ENCODE measurements around the gene FAM170B. TPM values are rescaled to one million over a fixed set of nuclear protein-coding genes. Genes with fewer than 3 reads are reported as not detected.

Gene FAM170B
- total RNA-seq = not detected in 2 replicates

DNA sequence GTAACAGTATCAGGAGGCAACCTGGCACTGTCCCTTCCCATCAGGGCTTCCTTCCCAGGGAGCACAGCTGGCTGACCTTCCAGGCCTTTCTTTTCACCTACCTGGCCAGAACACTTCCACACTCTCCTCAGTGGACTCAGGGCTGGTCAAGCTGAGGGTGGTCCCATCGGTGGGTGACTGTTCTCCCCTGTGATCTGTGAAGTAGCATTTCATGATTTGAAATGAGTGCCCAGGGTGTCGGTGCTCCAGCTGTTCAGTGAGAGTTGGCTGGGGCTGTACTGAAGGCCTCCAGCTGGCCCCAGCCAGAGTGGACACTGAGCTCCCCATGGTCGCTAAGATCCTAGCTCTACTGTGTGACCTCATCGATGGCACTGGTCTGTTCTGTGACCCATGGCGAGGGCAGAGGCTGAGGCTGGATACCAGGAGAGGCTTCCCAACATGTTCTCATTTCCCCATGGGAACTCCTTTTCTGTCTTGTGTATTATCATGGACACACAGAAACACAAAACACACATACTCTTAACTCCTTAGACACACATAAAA is at the start of gene FAM170B:
Gene FAM170B, minus strand, starts transcription at position 316 of the 543 bp plus-strand sequence. Its CDS starts 103 bp downstream, at position 213.
- no peak within 1 kb of the TSS for H3K4me3 ChIP-seq (ENCODE audit: low read depth, low read length)
- no peaks in the 10 kb centered on the region for H3K36me3 ChIP-seq (ENCODE audit: control insufficient read depth, insufficient read depth, low read length)
- FAIRE-seq (no peak), DNase-seq (ENCODE audit: low read depth) (no peak)
- H3K27me3 ChIP-seq (ENCODE audit: control insufficient read depth, insufficient read depth, low read length) = no peaks in the 10 kb centered on the region
- TF ChIP-seq, protein P1, sequence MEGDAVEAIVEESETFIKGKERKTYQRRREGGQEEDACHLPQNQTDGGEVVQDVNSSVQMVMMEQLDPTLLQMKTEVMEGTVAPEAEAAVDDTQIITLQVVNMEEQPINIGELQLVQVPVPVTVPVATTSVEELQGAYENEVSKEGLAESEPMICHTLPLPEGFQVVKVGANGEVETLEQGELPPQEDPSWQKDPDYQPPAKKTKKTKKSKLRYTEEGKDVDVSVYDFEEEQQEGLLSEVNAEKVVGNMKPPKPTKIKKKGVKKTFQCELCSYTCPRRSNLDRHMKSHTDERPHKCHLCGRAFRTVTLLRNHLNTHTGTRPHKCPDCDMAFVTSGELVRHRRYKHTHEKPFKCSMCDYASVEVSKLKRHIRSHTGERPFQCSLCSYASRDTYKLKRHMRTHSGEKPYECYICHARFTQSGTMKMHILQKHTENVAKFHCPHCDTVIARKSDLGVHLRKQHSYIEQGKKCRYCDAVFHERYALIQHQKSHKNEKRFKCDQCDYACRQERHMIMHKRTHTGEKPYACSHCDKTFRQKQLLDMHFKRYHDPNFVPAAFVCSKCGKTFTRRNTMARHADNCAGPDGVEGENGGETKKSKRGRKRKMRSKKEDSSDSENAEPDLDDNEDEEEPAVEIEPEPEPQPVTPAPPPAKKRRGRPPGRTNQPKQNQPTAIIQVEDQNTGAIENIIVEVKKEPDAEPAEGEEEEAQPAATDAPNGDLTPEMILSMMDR (IDR thresholded peaks at IDR 0.05; ENCODE audit: insufficient read depth, low read length, severe bottlenecking) = no peak

DNA sequence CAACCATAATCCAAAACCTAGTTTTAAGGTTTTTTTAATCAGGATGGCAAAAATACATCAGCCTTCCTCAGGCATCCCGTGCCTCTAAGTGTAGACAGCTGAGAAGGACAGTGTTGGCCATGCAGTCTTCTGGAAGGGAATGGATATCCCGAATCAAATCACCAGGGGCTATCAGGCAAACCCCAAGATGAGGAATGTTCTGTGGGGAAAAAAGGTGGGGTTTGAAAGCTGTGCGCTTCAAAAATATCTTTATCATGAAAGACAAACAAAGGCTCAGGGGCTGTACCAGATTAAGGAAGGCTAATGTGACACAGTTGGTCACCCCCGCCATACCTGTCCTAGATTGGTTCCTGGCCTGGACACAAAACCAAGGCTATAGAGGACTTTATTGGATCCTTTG is 49.0 kb upstream of the FAM170B start:
- no peak overlapping the region for H3K4me3 ChIP-seq (ENCODE audit: low read depth, low read length)
- TF ChIP-seq, protein P1 (IDR thresholded peaks at IDR 0.05; ENCODE audit: insufficient read depth, low read length, severe bottlenecking) = no peak
- no peaks in the 10 kb centered on the region for H3K27me3 ChIP-seq (ENCODE audit: control insufficient read depth, insufficient read depth, low read length)
- DNase-seq (ENCODE audit: low read depth) (no peak), FAIRE-seq (no peak)
- no peaks in the 10 kb centered on the region for H3K36me3 ChIP-seq (ENCODE audit: control insufficient read depth, insufficient read depth, low read length)

DNA sequence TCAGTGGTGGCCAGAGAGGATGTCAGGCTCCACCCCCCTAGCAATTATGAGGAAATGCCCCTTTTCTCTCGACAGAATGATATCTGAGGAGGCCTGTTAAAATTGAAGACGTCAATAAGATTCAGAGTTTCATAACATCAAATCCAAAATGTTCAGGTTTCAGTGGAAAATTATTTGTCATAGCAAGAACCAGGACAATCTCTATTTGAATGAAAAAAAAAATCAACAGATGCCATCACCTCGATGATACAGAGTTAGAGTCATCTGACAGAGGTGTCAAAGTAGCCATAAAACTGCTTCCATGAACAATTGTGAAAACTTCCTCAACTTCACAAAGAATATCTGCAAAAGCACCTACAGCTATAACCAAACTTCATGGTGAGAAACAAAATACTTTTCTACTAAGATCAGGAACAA is 46.6 kb upstream of the FAM170B start:
- DNase-seq (ENCODE audit: low read depth) (no peak), FAIRE-seq (no peak)
- H3K36me3 ChIP-seq (ENCODE audit: control insufficient read depth, insufficient read depth, low read length) = no peaks in the 10 kb centered on the region
- TF ChIP-seq, protein P1 (IDR thresholded peaks at IDR 0.05; ENCODE audit: insufficient read depth, low read length, severe bottlenecking) = no peak
- H3K4me3 ChIP-seq (ENCODE audit: low read depth, low read length) = no peak overlapping the region
- no peaks in the 10 kb centered on the region for H3K27me3 ChIP-seq (ENCODE audit: control insufficient read depth, insufficient read depth, low read length)

DNA sequence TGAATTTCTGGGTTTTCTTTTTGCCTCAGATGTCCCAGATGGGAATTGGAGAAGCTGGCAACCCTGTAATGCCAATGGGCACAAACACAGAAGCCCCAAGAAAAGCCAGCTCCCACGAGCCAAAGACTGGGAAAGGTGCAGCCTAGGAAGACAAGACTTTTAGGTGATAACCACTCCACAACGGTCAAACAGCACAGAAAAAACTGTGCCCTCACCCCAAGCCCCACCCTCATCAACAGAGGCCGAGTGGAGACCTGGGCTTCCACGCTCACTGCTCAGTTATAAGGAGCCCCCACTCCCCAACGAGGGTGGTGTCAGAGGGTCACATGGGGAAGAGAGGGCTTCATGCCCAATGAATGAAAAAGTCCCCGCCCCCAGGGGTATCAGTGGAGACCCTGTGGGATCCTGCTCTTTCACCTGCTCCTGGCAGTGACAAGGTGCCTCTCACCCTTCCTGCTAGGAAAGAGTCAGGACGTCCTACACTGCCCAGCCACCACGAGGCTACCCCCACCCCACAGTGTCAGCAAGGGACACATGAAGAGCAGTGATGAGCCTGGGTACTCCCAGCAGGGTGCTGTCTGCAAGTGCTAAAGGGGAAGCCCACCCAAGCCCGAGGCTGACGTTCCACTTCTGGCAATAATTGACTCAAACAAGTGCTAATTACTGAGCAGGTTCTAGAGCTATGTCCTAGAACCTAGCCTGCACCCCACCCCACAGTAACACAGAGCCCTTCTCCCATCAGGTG is 46.0 kb upstream of the FAM170B start:
- H3K27me3 ChIP-seq (ENCODE audit: control insufficient read depth, insufficient read depth, low read length) = no peaks in the 10 kb centered on the region
- H3K36me3 ChIP-seq (ENCODE audit: control insufficient read depth, insufficient read depth, low read length) = no peaks in the 10 kb centered on the region
- FAIRE-seq (no peak), DNase-seq (ENCODE audit: low read depth) (no peak)
- TF ChIP-seq, protein P1 (IDR thresholded peaks at IDR 0.05; ENCODE audit: insufficient read depth, low read length, severe bottlenecking) = no peak
- H3K4me3 ChIP-seq (ENCODE audit: low read depth, low read length) = no peak overlapping the region

DNA sequence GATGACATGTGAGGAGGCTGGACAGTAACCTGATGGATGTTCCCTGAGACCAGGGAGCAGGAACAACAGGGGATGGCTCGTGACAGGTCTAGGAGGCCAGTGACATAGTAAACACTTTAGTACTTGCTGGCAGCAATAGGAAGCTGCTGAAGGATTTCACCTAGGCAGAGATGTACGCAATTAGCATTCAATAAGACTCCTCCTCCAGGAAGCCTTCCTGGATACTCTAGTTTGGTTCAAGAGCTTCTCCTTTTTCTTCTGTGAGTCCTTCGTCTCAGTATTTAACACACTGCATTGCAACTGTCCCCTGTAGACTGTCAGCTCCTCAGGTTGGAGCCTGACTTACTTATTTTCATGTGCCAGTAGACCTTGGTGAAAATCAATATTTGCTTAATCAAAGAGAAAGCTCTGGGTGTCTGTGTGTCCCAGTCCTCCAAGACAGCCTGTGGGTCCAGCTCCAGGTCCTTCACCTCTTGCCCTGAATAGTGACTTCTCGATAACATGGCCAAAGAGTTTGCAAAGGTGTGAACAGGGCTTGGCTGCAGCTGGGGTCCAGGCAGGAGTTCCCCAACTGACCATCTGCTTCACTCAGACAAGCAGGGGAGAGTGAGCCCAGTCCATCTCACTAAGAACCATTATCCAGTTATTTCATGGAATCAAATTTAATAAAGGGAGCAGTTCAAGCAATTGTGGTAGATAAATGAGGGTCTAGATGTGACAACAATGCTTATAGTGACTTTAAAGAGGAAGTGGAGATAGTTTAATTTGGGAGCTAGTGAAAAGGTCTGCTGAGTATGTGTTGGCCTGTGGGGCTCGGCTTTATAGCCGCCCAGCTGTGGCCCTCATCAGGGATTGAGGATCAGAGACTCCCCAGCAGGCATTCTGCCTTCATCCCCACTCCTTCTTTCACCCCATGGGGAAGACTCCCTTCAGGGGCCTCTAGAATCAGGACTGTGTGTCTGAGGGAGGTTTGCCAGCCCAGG is 45.0 kb upstream of the FAM170B start:
- FAIRE-seq = no peak
- TF ChIP-seq, protein P1 (IDR thresholded peaks at IDR 0.05; ENCODE audit: insufficient read depth, low read length, severe bottlenecking) = no peak
- no peak for DNase-seq (ENCODE audit: low read depth)
- Histone ChIP-seq H3K36me3 (ENCODE audit: control insufficient read depth, insufficient read depth, low read length) (no peaks in the 10 kb centered on the region), H3K27me3 (ENCODE audit: control insufficient read depth, insufficient read depth, low read length) (no peaks in the 10 kb centered on the region), H3K4me3 (ENCODE audit: low read depth, low read length) (no peak overlapping the region)

Data from bronchial epithelial cell (primary cell).